Parathyroid adenoma (tissue), 2 donors: Measurements from ENCODE around the gene DNAI7.

ENCODE experiments used
- H2AFZ ChIP-seq: fragments of 300-600 bp; sonication (generic); one replicate; pipeline ENCODE4 v1.7.0; 2017; ENCODE audit warnings: antibody characterized with exemption, mild to moderate bottlenecking
- H3K27ac ChIP-seq: fragments of 300-600 bp; sonication (generic); one replicate; pipeline ENCODE4 v1.7.0; 2017
- H3K27me3 ChIP-seq: fragments of 300-600 bp; sonication (generic); one replicate; pipeline ENCODE4 v1.7.0; 2017; ENCODE audit warnings: low read length; ENCODE audit not compliant: control insufficient read depth, insufficient read depth
- H3K36me3 ChIP-seq: fragments of 300-600 bp; sonication (generic); one replicate; pipeline ENCODE4 v1.7.0; 2017; ENCODE audit warnings: low read length; ENCODE audit not compliant: control insufficient read depth, insufficient read depth
- H3K4me1 ChIP-seq: fragments of 300-600 bp; sonication (generic); one replicate; pipeline ENCODE4 v1.7.0; 2017; ENCODE audit warnings: control low read depth
- H3K4me2 ChIP-seq: fragments of 300-600 bp; sonication (generic); one replicate; pipeline ENCODE4 v1.7.0; 2017; ENCODE audit warnings: low read length
- H3K4me3 ChIP-seq: fragments of 300-600 bp; sonication (generic); one replicate; pipeline ENCODE4 v1.7.0; 2017; ENCODE audit warnings: low read depth, low read length
- H3K79me2 ChIP-seq: fragments of 300-600 bp; sonication (generic); one replicate; pipeline ENCODE4 v1.7.0; 2017; ENCODE audit warnings: control low read depth
- H3K9ac ChIP-seq: fragments of 300-600 bp; sonication (generic); one replicate; pipeline ENCODE4 v1.7.0; 2017; ENCODE audit warnings: mild to moderate bottlenecking
- H3K9me3 ChIP-seq: fragments of 300-600 bp; sonication (generic); one replicate; pipeline ENCODE4 v1.7.0; 2017; ENCODE audit warnings: low read length; ENCODE audit not compliant: control insufficient read depth
- TF ChIP-seq, protein P1 (sequence below): fragments of 300-600 bp; sonication (generic); IDR thresholded peaks from one replicate; pipeline ENCODE4 v1.7.0; 2017; ENCODE audit warnings: antibody characterized with exemption, mild to moderate bottlenecking
- donor health status: primary hyperparathyroidism.

Gene DNAI7

DNA sequence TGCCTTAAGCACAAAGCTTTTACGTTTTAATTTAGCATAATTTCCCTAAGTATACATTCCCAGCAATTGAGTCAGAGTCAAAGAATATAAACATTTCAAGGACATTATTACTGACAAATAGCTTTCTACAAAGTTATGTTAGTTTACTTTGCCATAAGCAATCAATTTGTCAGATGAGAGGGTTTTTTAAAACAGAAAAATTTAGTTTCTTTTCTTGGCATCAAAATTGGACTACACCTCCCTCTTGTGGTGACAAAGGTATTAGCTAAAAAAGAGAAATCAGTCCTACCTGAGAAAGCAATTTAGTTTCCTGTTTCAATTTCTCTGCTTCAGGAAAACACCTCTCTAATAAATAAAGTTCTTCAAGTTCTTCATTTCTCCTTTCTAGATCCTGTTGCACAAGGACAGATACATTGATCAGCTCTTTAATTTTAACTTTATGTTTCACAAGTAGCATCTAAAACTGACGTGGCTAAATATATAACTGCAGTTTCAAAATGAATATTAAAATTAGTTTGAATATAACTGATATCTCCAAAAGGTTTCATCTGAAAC is 39.9 kb downstream of the DNAI7 start:
- no peak overlapping the region for H3K27ac ChIP-seq
- peaks cover 3% of the 10 kb centered on the region for H3K4me1 ChIP-seq
- H3K9me3 ChIP-seq = no peaks in the 10 kb centered on the region
- TF ChIP-seq, protein P1, sequence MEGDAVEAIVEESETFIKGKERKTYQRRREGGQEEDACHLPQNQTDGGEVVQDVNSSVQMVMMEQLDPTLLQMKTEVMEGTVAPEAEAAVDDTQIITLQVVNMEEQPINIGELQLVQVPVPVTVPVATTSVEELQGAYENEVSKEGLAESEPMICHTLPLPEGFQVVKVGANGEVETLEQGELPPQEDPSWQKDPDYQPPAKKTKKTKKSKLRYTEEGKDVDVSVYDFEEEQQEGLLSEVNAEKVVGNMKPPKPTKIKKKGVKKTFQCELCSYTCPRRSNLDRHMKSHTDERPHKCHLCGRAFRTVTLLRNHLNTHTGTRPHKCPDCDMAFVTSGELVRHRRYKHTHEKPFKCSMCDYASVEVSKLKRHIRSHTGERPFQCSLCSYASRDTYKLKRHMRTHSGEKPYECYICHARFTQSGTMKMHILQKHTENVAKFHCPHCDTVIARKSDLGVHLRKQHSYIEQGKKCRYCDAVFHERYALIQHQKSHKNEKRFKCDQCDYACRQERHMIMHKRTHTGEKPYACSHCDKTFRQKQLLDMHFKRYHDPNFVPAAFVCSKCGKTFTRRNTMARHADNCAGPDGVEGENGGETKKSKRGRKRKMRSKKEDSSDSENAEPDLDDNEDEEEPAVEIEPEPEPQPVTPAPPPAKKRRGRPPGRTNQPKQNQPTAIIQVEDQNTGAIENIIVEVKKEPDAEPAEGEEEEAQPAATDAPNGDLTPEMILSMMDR = peak; percentile 63
- H3K4me2 ChIP-seq = no peak overlapping the region
- H3K27me3 ChIP-seq = no peaks in the 10 kb centered on the region
- no peaks in the 10 kb centered on the region for H3K36me3 ChIP-seq
- no peak overlapping the region for H2AFZ ChIP-seq
- H3K79me2 ChIP-seq = no peaks in the 10 kb centered on the region
- no peak overlapping the region for H3K9ac ChIP-seq
- peak overlapping the region; percentile 18 for H3K4me3 ChIP-seq

DNA sequence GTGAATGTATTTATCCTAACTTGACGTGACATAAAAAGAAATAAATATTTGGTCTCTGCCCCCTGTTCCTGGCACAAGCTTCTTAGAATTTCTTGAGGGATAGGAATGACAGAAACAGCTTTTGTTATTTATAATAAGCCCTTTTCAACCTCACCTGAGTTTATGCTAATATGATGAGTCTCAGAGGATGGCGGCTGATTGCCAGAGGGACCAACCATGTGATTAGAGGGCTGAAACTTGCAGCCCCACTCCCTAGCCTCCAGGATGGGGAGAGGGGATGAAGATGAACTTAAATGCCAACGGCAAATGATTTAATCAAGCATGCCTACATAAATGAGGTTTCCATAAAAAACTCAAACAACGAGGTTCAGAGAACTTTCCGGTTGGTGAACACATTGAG is 42.9 kb downstream of the DNAI7 start:
- Histone ChIP-seq H3K9me3 (no peaks in the 10 kb centered on the region), H3K4me1 (peaks cover 3% of the 10 kb centered on the region), H3K36me3 (no peaks in the 10 kb centered on the region), H3K27ac (no peak overlapping the region), H3K27me3 (no peaks in the 10 kb centered on the region), H3K79me2 (no peaks in the 10 kb centered on the region), H3K9ac (no peak overlapping the region), H3K4me2 (no peak overlapping the region), H2AFZ (no peak overlapping the region), H3K4me3 (no peak overlapping the region)
- TF ChIP-seq, protein P1 = no peak

DNA sequence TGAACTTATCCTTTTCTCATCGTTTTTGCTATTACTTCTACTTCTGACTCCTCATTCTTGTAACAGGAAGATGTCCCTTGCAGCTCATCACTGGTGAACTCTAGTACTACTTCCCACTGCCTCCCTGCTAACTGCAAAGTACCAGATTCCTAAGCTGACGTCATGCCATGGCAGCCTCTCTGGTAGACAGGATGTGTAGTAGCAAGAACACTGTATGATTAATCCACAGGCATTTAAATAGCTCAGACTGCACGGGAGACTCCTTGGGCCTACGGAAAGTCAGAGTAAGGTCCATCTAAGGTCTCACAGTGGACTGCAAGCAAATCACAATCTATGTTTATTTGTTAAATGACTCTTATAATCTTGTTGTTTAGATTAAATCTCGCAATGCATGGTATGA is 43.5 kb downstream of the DNAI7 start:
- H3K4me1 ChIP-seq = peaks cover 3% of the 10 kb centered on the region
- no peaks in the 10 kb centered on the region for H3K79me2 ChIP-seq
- H3K27me3 ChIP-seq = no peaks in the 10 kb centered on the region
- no peak overlapping the region for H3K4me3 ChIP-seq
- H3K9ac ChIP-seq = no peak overlapping the region
- no peak overlapping the region for H3K27ac ChIP-seq
- H3K36me3 ChIP-seq = no peaks in the 10 kb centered on the region
- TF ChIP-seq, protein P1 = no peak
- H3K9me3 ChIP-seq = no peaks in the 10 kb centered on the region
- no peak overlapping the region for H2AFZ ChIP-seq
- H3K4me2 ChIP-seq = no peak overlapping the region

GRCh38 chr12:25146686-25147085 is 48.3 kb downstream of the DNAI7 start:
- no peaks in the 10 kb centered on the region for H3K79me2 ChIP-seq
- TF ChIP-seq, protein P1 = no peak
- no peaks in the 10 kb centered on the region for H3K4me1 ChIP-seq
- no peaks in the 10 kb centered on the region for H3K9me3 ChIP-seq
- no peak overlapping the region for H3K27ac ChIP-seq
- H3K27me3 ChIP-seq = no peaks in the 10 kb centered on the region
- H2AFZ ChIP-seq = no peak overlapping the region
- H3K4me2 ChIP-seq = no peak overlapping the region
- no peak overlapping the region for H3K9ac ChIP-seq
- H3K4me3 ChIP-seq = no peak overlapping the region
- H3K36me3 ChIP-seq = no peaks in the 10 kb centered on the region

DNA sequence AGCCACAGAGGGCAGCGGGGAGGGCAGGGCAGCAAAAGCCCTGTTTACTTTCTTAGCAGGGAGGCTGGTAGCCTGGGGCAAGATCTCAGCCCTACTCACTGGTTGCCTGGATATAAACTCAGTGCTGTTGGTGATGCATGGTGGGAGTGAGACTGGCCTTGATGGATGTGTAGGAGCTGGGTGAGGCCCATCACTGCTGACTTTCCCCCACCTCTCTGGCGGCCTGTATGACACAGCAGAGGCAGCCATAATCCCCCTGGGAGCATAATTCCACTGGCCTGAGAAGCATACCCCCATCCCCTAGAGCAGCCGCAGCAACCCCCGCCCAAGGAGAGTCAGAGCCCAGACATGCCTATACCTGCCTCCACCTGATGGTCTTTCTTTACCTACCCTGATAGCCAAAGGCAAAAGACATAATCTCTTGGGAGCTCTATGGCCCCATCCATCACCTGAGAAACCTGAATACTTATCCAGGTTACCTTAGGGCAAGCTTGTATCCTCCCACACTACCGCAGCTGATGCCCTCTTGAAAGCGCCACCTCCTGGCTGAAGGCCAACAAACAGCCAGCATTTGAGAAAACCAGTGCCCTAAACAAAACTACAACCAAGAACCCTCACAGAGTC is 59.3 kb downstream of the DNAI7 start:
- TF ChIP-seq, protein P1 = no peak
- no peaks in the 10 kb centered on the region for H3K4me1 ChIP-seq
- H3K9me3 ChIP-seq = no peaks in the 10 kb centered on the region
- H3K9ac ChIP-seq = no peak overlapping the region
- no peaks in the 10 kb centered on the region for H3K27me3 ChIP-seq
- H3K36me3 ChIP-seq = no peaks in the 10 kb centered on the region
- H3K4me2 ChIP-seq = no peak overlapping the region
- H2AFZ ChIP-seq = no peak overlapping the region
- H3K79me2 ChIP-seq = no peaks in the 10 kb centered on the region
- no peak overlapping the region for H3K27ac ChIP-seq
- H3K4me3 ChIP-seq = no peak overlapping the region
